ENCODE measurements around the gene SRRD. TPM values are rescaled to one million over a fixed set of nuclear protein-coding genes. Genes with fewer than 3 reads are reported as not detected.

The SRRD gene
- total RNA-seq, 2 experiments from 2014 or later, result 24.8 to 26.3 TPM

- ChIA-PET POLR2A (interaction anchor here (1.0 to 1.3 kb wide), 2 partner anchors 17 to 271 kb away, joined by 3 to 5 read pairs; partner anchors contain the start of genes HPS4 and SRRD), CTCF (no interaction called here)
- Mint-ChIP-seq H3K4me3 (no peak overlapping the region), H3K36me3 (ENCODE audit: low read depth) (peaks cover 30% of the 10 kb centered on the region), H3K4me1 (ENCODE audit: low read depth) (no peaks in the 10 kb centered on the region), H3K27me3 (no peaks in the 10 kb centered on the region), H3K9me3 (no peaks in the 10 kb centered on the region), H3K27ac (no peak overlapping the region)
- ATAC-seq (no peak), DNase-seq (no peak)
- TF ChIP-seq CTCF (IDR thresholded peaks at IDR 0.05), result no peak
- intact Hi-C loops (cut with micrococcal nuclease), result no loop called here
Measured at GRCh38 chr22:26466196-26466595, 17.5 kb upstream of the SRRD start.

GRCh38 chr22:26470807-26471206, 12.9 kb upstream of the SRRD start:
- no peak for DNase-seq
- CTCF ChIA-PET, result interaction anchor here (0.9 kb wide), 1 partner anchor 9 kb away, joined by 4 read pairs; no protein-coding TSS in a partner anchor
- Mint-ChIP-seq H3K4me3 (no peak overlapping the region), H3K27me3 (no peaks in the 10 kb centered on the region), H3K4me1 (ENCODE audit: low read depth) (peaks cover 5% of the 10 kb centered on the region), H3K27ac (no peak overlapping the region), H3K9me3 (no peaks in the 10 kb centered on the region), H3K36me3 (ENCODE audit: low read depth) (peaks cover 36% of the 10 kb centered on the region)
- TF ChIP-seq CTCF (IDR thresholded peaks at IDR 0.05), result no peak
- intact Hi-C loops (cut with micrococcal nuclease), result no loop called here
- no peak for ATAC-seq
- POLR2A ChIA-PET, result no interaction called here

GRCh38 chr22:26471522-26471921, 12.2 kb upstream of the SRRD start:
- CTCF ChIA-PET, result no interaction called here
- POLR2A ChIA-PET, result no interaction called here
- H3K27ac Mint-ChIP-seq, result no peak overlapping the region
- H3K9me3 Mint-ChIP-seq, result no peaks in the 10 kb centered on the region
- intact Hi-C loops (cut with micrococcal nuclease), result no loop called here
- no peak for TF ChIP-seq CTCF (IDR thresholded peaks at IDR 0.05)
- peaks cover 38% of the 10 kb centered on the region for H3K36me3 Mint-ChIP-seq (ENCODE audit: low read depth)
- no peak for DNase-seq
- H3K4me1 Mint-ChIP-seq (ENCODE audit: low read depth), result peaks cover 5% of the 10 kb centered on the region
- no peaks in the 10 kb centered on the region for H3K27me3 Mint-ChIP-seq
- no peak overlapping the region for H3K4me3 Mint-ChIP-seq
- no peak for ATAC-seq

GRCh38 chr22:26474682-26475081, 9.0 kb upstream of the SRRD start:
- CTCF ChIA-PET, result interaction anchor here (1.2 kb wide), 1 partner anchor 14 kb away, joined by 4 read pairs; no protein-coding TSS in a partner anchor
- TF ChIP-seq CTCF (IDR thresholded peaks at IDR 0.05), result no peak

GRCh38 chr22:26476705-26477340, 6.9 kb upstream of the SRRD start:
- DNase-seq, result no peak
- H3K9me3 Mint-ChIP-seq, result no peaks in the 10 kb centered on the region
- no peaks in the 10 kb centered on the region for H3K27me3 Mint-ChIP-seq
- ChIA-PET POLR2A (no interaction called here), CTCF (interaction anchor here (7.7 kb wide), 1 partner anchor 15 kb away, joined by 48 read pairs; no protein-coding TSS in a partner anchor)
- intact Hi-C loops (cut with micrococcal nuclease), result no loop called here
- peaks cover 66% of the 10 kb centered on the region for H3K36me3 Mint-ChIP-seq (ENCODE audit: low read depth)
- no peak for ATAC-seq
- H3K4me1 Mint-ChIP-seq (ENCODE audit: low read depth), result peaks cover 49% of the 10 kb centered on the region
- no peak overlapping the region for H3K27ac Mint-ChIP-seq
- TF ChIP-seq CTCF (IDR thresholded peaks at IDR 0.05), result no peak
- no peak overlapping the region for H3K4me3 Mint-ChIP-seq

More at GRCh38 chr22:26474682-26475081, 9.0 kb upstream of the SRRD start:
- H3K9me3 Mint-ChIP-seq, result no peaks in the 10 kb centered on the region
- peaks cover 52% of the 10 kb centered on the region for H3K36me3 Mint-ChIP-seq (ENCODE audit: low read depth)
- H3K4me3 Mint-ChIP-seq, result no peak overlapping the region
- H3K27ac Mint-ChIP-seq, result no peak overlapping the region
- ATAC-seq (no peak), DNase-seq (no peak)
- H3K27me3 Mint-ChIP-seq, result no peaks in the 10 kb centered on the region
- H3K4me1 Mint-ChIP-seq (ENCODE audit: low read depth), result peaks cover 32% of the 10 kb centered on the region
- intact Hi-C loops (cut with micrococcal nuclease), result no loop called here
- POLR2A ChIA-PET, result interaction anchor here (1.1 kb wide), 1 partner anchor 10 kb away, joined by 3 read pairs; no protein-coding TSS in a partner anchor

Data from activated CD8-positive, alpha-beta T cell treated with anti-CD3 and anti-CD28 coated beads for 36 hours (primary cell).